Aorta (tissue), 5 donors: ENCODE measurements around the gene PID1. TPM values are rescaled to one million over a fixed set of nuclear protein-coding genes. Genes with fewer than 3 reads are reported as not detected.

Source experiments
- ATAC-seq: fragments of 200-7000 bp; cut with Tn5 transposase; one replicate; pipeline ENCODE4 v1.9.1; 2022; ENCODE audit warnings: moderate library complexity; ENCODE audit not compliant: low FRiP score
- DNase-seq, 2 donors: peaks; one replicate each; pipeline ENCODE4 v3.0.0-alpha.2; 2020
- H3K27ac ChIP-seq, 2 donors: one replicate each; pipeline ENCODE4 v1.5.1; 2013; ENCODE audit warnings: low read length in 2 of 2, mild to moderate bottlenecking in 2 of 2, moderate library complexity in 2 of 2, control low read depth in 1 of 2, inconsistent platforms in 1 of 2, low read depth in 1 of 2
- H3K27me3 ChIP-seq, 2 donors: one replicate each; pipeline ENCODE4 v1.6.1; 2013; ENCODE audit warnings: control low read depth in 1 of 2, low read length in 1 of 2, mild to moderate bottlenecking in 1 of 2, moderate library complexity in 1 of 2; ENCODE audit not compliant: insufficient read depth in 2 of 2, control insufficient read depth in 1 of 2
- H3K36me3 ChIP-seq, 2 donors: one replicate each; pipeline ENCODE4 v1.6.1; 2013; ENCODE audit warnings: control low read depth in 1 of 2, low read length in 1 of 2, mild to moderate bottlenecking in 1 of 2; ENCODE audit not compliant: insufficient read depth in 2 of 2, control insufficient read depth in 1 of 2
- H3K4me1 ChIP-seq, 2 donors: one replicate each; pipeline ENCODE4 v1.6.1; 2013; ENCODE audit warnings: low read length in 2 of 2, control low read depth in 1 of 2, mild to moderate bottlenecking in 1 of 2, moderate library complexity in 1 of 2; ENCODE audit not compliant: insufficient read depth in 2 of 2, control insufficient read depth in 1 of 2
- H3K4me3 ChIP-seq, 2 donors: one replicate each; pipeline ENCODE4 v1.5.1; 2013; ENCODE audit warnings: low read length in 2 of 2, control low read depth in 1 of 2, mild to moderate bottlenecking in 1 of 2
- H3K9me3 ChIP-seq: one replicate; pipeline ENCODE4 v1.6.1; 2013; ENCODE audit warnings: mild to moderate bottlenecking, low read length; ENCODE audit not compliant: control insufficient read depth
- WGBS, 2 donors: extraction: QIAGEN DNeasy Blood & Tissue Kit; methylation state at CpG; one replicate each; pipeline ENCODE4 v1.1.7; 2013; 5-methylcytosine and 5-hydroxymethylcytosine counted together
- intact Hi-C, 2 donors: fragments of 100-400 bp; cut with DNase I; formaldehyde crosslinking; loops; one replicate each; pipeline versions ENCODE4 v1.14.2 to v1.15.0; 2022
- polyA plus RNA-seq, 2 donors: library from polyadenylated mRNA; stranded (reverse); fragments of 200-250 nt; gene quantifications; one replicate each; pipeline ENCODE4 v1.2.3, GENCODE V29; 2013
- total RNA-seq, 2 donors: library from RNA; stranded (reverse); fragmentation: NEBNext Ultra II Directional; extraction: Animal tissue kit (Norgen Biotek cat#: 25700); gene quantifications; one replicate each; pipeline ENCODE4 v1.2.1, GENCODE V29; 2021
- donor health status: healthy with polysubstance abuse.
- donor health status: Bipolar disorder and iron deficiency.
- donor health status: DM: no; HTN: no; CAD: no.
- donor health status: DM: no; HTN: no; CAD: no.
- donor health status: DM: yes; HTN: yes; CAD: no.

Gene PID1
- total and polyA plus RNA-seq, 4 donors = 44.8 to 88.6 (median 66.9) TPM

- ATAC-seq = no peak
- no peaks in the 10 kb centered on the region for H3K36me3 ChIP-seq
Measured at GRCh38 chr2:229269941-229270340, 1.1 kb downstream of the PID1 start.

GRCh38 chr2:229269146-229269545 lies 1.9 kb downstream of the PID1 start:
- Histone ChIP-seq H3K27ac (peak overlapping the region in 1 of 2 donors; percentile 95), H3K4me1 (peaks cover 0 to 15% of the 10 kb centered on the region in 2 donors), H3K36me3 (no peaks in the 10 kb centered on the region), H3K9me3 (no peaks in the 10 kb centered on the region), H3K27me3 (no peaks in the 10 kb centered on the region), H3K4me3 (peak overlapping the region; percentile 36 to 70)
- DNase-seq = no peak
- intact Hi-C loops = loop anchor here (5.0 to 10.0 kb wide), 2 partner anchors 107 to 1384 kb away; no protein-coding TSS in a partner anchor
- no peak for ATAC-seq
- 25% methylated on average over 8 of the region's 8 CpGs for WGBS, 2 donors

More at GRCh38 chr2:229269941-229270340, 1.1 kb downstream of the PID1 start:
- WGBS, 2 donors = 5 to 9% methylated on average over 6 of the region's 6 CpGs
- H3K4me1 ChIP-seq = peaks cover 0 to 9% of the 10 kb centered on the region in 2 donors
- H3K27me3 ChIP-seq = no peaks in the 10 kb centered on the region
- no peaks in the 10 kb centered on the region for H3K9me3 ChIP-seq
- intact Hi-C loops = loop anchor here (5.0 to 10.0 kb wide), 6 partner anchors 108 to 1385 kb away; no protein-coding TSS in a partner anchor
- DNase-seq = no peak
- H3K27ac ChIP-seq = peak overlapping the region; percentile 64 to 95
- H3K4me3 ChIP-seq = peak overlapping the region; percentile 36 to 70

GRCh38 chr2:229268626-229269025 lies 2.5 kb downstream of the PID1 start:
- intact Hi-C loops = loop anchor here (5.0 to 10.0 kb wide), 2 partner anchors 106 to 1384 kb away; no protein-coding TSS in a partner anchor
- Histone ChIP-seq H3K4me3 (peak overlapping the region; percentile 36 to 70), H3K27me3 (no peaks in the 10 kb centered on the region), H3K4me1 (peaks cover 0 to 15% of the 10 kb centered on the region in 2 donors), H3K9me3 (no peaks in the 10 kb centered on the region), H3K27ac (peak overlapping the region in 1 of 2 donors; percentile 11), H3K36me3 (no peaks in the 10 kb centered on the region)
- DNase-seq = no peak
- ATAC-seq = no peak
- WGBS, 2 donors = 12 to 15% methylated on average over 4 of the region's 4 CpGs

GRCh38 chr2:229267080-229267479 lies 4.0 kb downstream of the PID1 start:
- Histone ChIP-seq H3K27ac (peak overlapping the region; percentile 60 to 62), H3K27me3 (no peaks in the 10 kb centered on the region), H3K4me3 (peak overlapping the region; percentile 45 to 74), H3K4me1 (peaks cover 5 to 23% of the 10 kb centered on the region in 2 donors), H3K36me3 (no peaks in the 10 kb centered on the region), H3K9me3 (no peaks in the 10 kb centered on the region)
- intact Hi-C loops = loop anchor here (5.0 to 10.0 kb wide), 2 partner anchors 105 to 1382 kb away; no protein-coding TSS in a partner anchor
- ATAC-seq (no peak), DNase-seq (no peak)
- WGBS, 2 donors = 5% methylated on average over 1 of the region's 1 CpG

GRCh38 chr2:229265727-229266126 lies 5.4 kb downstream of the PID1 start:
- peaks cover 6% of the 10 kb centered on the region in 2 donors for H3K36me3 ChIP-seq
- no peak for ATAC-seq
- peak overlapping the region; percentile 2 to 60 for H3K27ac ChIP-seq
- 22 to 31% methylated on average over 4 of the region's 4 CpGs for WGBS, 2 donors
- no peak for DNase-seq
- intact Hi-C loops = loop anchor here (5.0 to 10.0 kb wide), 2 partner anchors 103 to 1381 kb away; no protein-coding TSS in a partner anchor
- H3K27me3 ChIP-seq = no peaks in the 10 kb centered on the region
- H3K4me1 ChIP-seq = peaks cover 5 to 32% of the 10 kb centered on the region in 2 donors
- H3K9me3 ChIP-seq = no peaks in the 10 kb centered on the region
- H3K4me3 ChIP-seq = peak overlapping the region in 1 of 2 donors; percentile 0

- intact Hi-C loops = loop anchor here in 1 of 2 donors (10.0 kb wide), 1 partner anchor 1377 kb away; no protein-coding TSS in a partner anchor
- Histone ChIP-seq H3K27ac (peak overlapping the region in 1 of 2 donors; percentile 3), H3K4me1 (peaks cover 9 to 35% of the 10 kb centered on the region in 2 donors), H3K9me3 (no peaks in the 10 kb centered on the region), H3K4me3 (no peak overlapping the region), H3K27me3 (no peaks in the 10 kb centered on the region), H3K36me3 (peaks cover 6% of the 10 kb centered on the region in 2 donors)
- ATAC-seq = no peak
- peak in 1 of 2 donors; percentile 57 for DNase-seq
- 3 to 4% methylated on average over 1 of the region's 1 CpG for WGBS, 2 donors
Measured at GRCh38 chr2:229261599-229261998, 9.5 kb downstream of the PID1 start.

GRCh38 chr2:229261076-229261475 lies 10.0 kb downstream of the PID1 start:
- H3K27ac ChIP-seq = peak overlapping the region in 1 of 2 donors; percentile 54
- H3K27me3 ChIP-seq = no peaks in the 10 kb centered on the region
- H3K4me3 ChIP-seq = no peak overlapping the region
- intact Hi-C loops = loop anchor here in 1 of 2 donors (10.0 kb wide), 1 partner anchor 1376 kb away; no protein-coding TSS in a partner anchor
- DNase-seq (no peak), ATAC-seq (no peak)
- peaks cover 12 to 36% of the 10 kb centered on the region in 2 donors for H3K4me1 ChIP-seq
- peaks cover 6% of the 10 kb centered on the region in 2 donors for H3K36me3 ChIP-seq
- WGBS, 2 donors = 60 to 96% methylated on average over 3 of the region's 3 CpGs
- H3K9me3 ChIP-seq = no peaks in the 10 kb centered on the region

GRCh38 chr2:229257985-229258384 lies 13.1 kb downstream of the PID1 start:
- Histone ChIP-seq H3K36me3 (peaks cover 6% of the 10 kb centered on the region in 2 donors), H3K4me3 (no peak overlapping the region), H3K9me3 (no peaks in the 10 kb centered on the region), H3K27me3 (no peaks in the 10 kb centered on the region), H3K27ac (peak overlapping the region; percentile 11 to 89), H3K4me1 (peaks cover 12 to 32% of the 10 kb centered on the region in 2 donors)
- WGBS, 2 donors = 0 to 3% methylated on average over 2 of the region's 2 CpGs
- DNase-seq (peak in 1 of 2 donors; percentile 76), ATAC-seq (peak; percentile 86)
- intact Hi-C loops = no loop called here

- H3K27me3 ChIP-seq = no peaks in the 10 kb centered on the region
- H3K4me3 ChIP-seq = no peak overlapping the region
- no peaks in the 10 kb centered on the region for H3K9me3 ChIP-seq
- H3K36me3 ChIP-seq = peaks cover 4 to 6% of the 10 kb centered on the region in 2 donors
- intact Hi-C loops = no loop called here
- peaks cover 8 to 21% of the 10 kb centered on the region in 2 donors for H3K4me1 ChIP-seq
- DNase-seq = no peak
- no peak for ATAC-seq
- peak overlapping the region in 1 of 2 donors; percentile 44 for H3K27ac ChIP-seq
Measured at GRCh38 chr2:229256376-229256775, 14.7 kb downstream of the PID1 start.
